Thyroid gland (tissue), 4 donors: ENCODE data around the gene SLC35B1. TPM values are rescaled to one million over a fixed set of nuclear protein-coding genes. Genes with fewer than 3 reads are reported as not detected.

Experiments used
- DNase-seq, 2 donors: peaks; one replicate each; pipeline ENCODE4 v3.0.0-alpha.2; 2019
- H3K27ac ChIP-seq, 3 donors: fragments of 200-600 bp; sonication (generic); 1 replicate in 2 of 3; 2 replicates in 1 of 3; pipeline ENCODE4 v1.5.1; 2016 to 2019; ENCODE audit warnings: mild to moderate bottlenecking in 1 of 3, moderate library complexity in 1 of 3
- H3K27me3 ChIP-seq: fragments of 200-600 bp; sonication (generic); one replicate; pipeline ENCODE4 v1.5.1; 2019
- H3K36me3 ChIP-seq, 2 donors: fragments of 200-600 bp; sonication (generic); one replicate each; pipeline ENCODE4 v1.5.1; 2016 to 2019
- H3K4me1 ChIP-seq, 2 donors: fragments of 200-600 bp; sonication (generic); one replicate each; pipeline ENCODE4 v1.5.1; 2017 to 2019
- H3K4me3 ChIP-seq, 3 donors: fragments of 200-600 bp; sonication (generic); replicated peaks in 1 of 3; 1 replicate in 2 of 3; 2 replicates in 1 of 3; pipeline ENCODE4 v1.5.1; 2016; ENCODE audit warnings: mild to moderate bottlenecking in 1 of 3
- H3K9me3 ChIP-seq: fragments of 200-600 bp; sonication (generic); one replicate; pipeline ENCODE4 v1.5.1; 2017
- POLR2A ChIP-seq, 2 donors: fragments of 450-650 bp; IDR thresholded peaks; one replicate each; pipeline ENCODE4 v1.6.1; 2017; ENCODE audit warnings: antibody characterized with exemption in 2 of 2, mild to moderate bottlenecking in 2 of 2, moderate library complexity in 1 of 2
- WGBS, 2 donors: methylation state at CpG; one replicate each; pipeline ENCODE4 v1.1.5; 2017; 5-methylcytosine and 5-hydroxymethylcytosine counted together
- intact Hi-C: fragments of 100-400 bp; cut with DNase I; formaldehyde crosslinking; loops from one replicate; pipeline ENCODE4 v1.15.1; 2023
- total RNA-seq, 4 donors: library from RNA; depleted of rRNA; stranded (reverse); fragments of >200 nt; gene quantifications; one replicate each; pipeline ENCODE4 v1.2.3, GENCODE V29; 2016
- TF ChIP-seq, protein P1 (sequence below), 6 experiments: fragments of 200-600 bp in 3 of 6; fragments of 450-650 bp in 3 of 6; sonication (generic) in 3 of 6; IDR thresholded peaks; one replicate each; pipeline ENCODE4 v1.5.1; 2016 to 2019; ENCODE audit warnings: antibody characterized with exemption in 6 of 6, mild to moderate bottlenecking in 2 of 6, inconsistent platforms in 1 of 6, moderate library complexity in 1 of 6

The SLC35B1 gene
- total RNA-seq, 4 donors from 2014 or later, result 77.5 to 171 (median 94.7) TPM

DNA sequence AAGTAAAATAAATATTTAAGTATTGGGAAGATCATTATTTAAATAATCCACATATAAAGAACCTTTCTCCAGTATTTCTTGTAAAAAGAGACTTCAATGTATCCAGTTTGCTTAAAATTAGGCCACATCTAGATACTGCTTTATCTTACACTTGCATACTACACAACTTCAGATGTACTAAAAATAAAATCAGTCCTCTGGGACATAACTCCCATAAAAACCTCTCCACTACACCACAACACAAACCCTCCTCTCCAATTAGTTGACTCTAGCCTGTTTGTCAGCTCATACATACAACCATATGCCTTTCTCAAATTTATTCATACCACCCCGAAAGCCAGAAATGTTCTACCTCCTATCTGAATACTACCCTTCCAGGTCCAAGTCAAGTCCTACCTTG lies 51.5 kb downstream of the SLC35B1 start:
- 92 to 95% methylated on average over 1 of the region's 1 CpG for WGBS, 2 donors
- H3K36me3 ChIP-seq, result no peaks in the 10 kb centered on the region
- peaks cover 15 to 25% of the 10 kb centered on the region in 2 donors for H3K4me1 ChIP-seq
- intact Hi-C loops, result no loop called here
- no peak overlapping the region for H3K4me3 ChIP-seq
- no peak overlapping the region for H3K27ac ChIP-seq
- H3K9me3 ChIP-seq, result no peaks in the 10 kb centered on the region
- H3K27me3 ChIP-seq, result no peaks in the 10 kb centered on the region
- no peak for DNase-seq
- TF ChIP-seq, protein P1, sequence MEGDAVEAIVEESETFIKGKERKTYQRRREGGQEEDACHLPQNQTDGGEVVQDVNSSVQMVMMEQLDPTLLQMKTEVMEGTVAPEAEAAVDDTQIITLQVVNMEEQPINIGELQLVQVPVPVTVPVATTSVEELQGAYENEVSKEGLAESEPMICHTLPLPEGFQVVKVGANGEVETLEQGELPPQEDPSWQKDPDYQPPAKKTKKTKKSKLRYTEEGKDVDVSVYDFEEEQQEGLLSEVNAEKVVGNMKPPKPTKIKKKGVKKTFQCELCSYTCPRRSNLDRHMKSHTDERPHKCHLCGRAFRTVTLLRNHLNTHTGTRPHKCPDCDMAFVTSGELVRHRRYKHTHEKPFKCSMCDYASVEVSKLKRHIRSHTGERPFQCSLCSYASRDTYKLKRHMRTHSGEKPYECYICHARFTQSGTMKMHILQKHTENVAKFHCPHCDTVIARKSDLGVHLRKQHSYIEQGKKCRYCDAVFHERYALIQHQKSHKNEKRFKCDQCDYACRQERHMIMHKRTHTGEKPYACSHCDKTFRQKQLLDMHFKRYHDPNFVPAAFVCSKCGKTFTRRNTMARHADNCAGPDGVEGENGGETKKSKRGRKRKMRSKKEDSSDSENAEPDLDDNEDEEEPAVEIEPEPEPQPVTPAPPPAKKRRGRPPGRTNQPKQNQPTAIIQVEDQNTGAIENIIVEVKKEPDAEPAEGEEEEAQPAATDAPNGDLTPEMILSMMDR (IDR thresholded peaks at IDR 0.05), result no peak
- no peak for TF ChIP-seq POLR2A (IDR thresholded peaks at IDR 0.05)

Other genes with a start within 250 kb of the SLC35B1 start
- gene NGFR, start 212.7 kb downstream of the SLC35B1 start, total RNA-seq, result 10 to 100 TPM; 14.5 to 34.0 (median 21.1) TPM
- 1 to 10 TPM; 1.0 to 5.1 (median 1.2) TPM for gene NXPH3, start 132.1 kb downstream of the SLC35B1 start, total RNA-seq
- gene SPOP, start 29.9 kb downstream of the SLC35B1 start, total RNA-seq, result 10 to 100 TPM; 78.5 to 86.4 (median 81.6) TPM
- 10 to 100 TPM; 12.4 to 41.5 (median 23.3) TPM for gene FAM117A, start 56.2 kb upstream of the SLC35B1 start, total RNA-seq
- 100 to 1,000 TPM in 1 of 4 donors, 10 to 100 TPM in 3; 57.5 to 127 (median 76.1) TPM for gene KAT7, start 80.7 kb upstream of the SLC35B1 start, total RNA-seq
- not detected for gene TAC4, start 140.1 kb upstream of the SLC35B1 start, total RNA-seq